Smooth muscle cell (in vitro differentiated cells): Measurements from ENCODE around the gene RNF213. TPM values are rescaled to one million over a fixed set of nuclear protein-coding genes. Genes with fewer than 3 reads are reported as not detected.

Source experiments
- DNase-seq: peaks from one replicate; lab custom pipeline; 2025; ENCODE audit not compliant: unreplicated experiment; lab: John Stamatoyannopoulos, UW
- H2AFZ ChIP-seq: fragments of 200-600 bp; sonication (generic); 2 replicates; pipeline ENCODE4 v1.6.0; 2016; ENCODE audit warnings: antibody characterized with exemption, low read depth, mild to moderate bottlenecking
- H3F3A ChIP-seq: fragments of 200-600 bp; sonication (generic); 2 replicates; pipeline ENCODE4 v1.6.0; 2017; ENCODE audit warnings: antibody characterized with exemption, low read depth
- H3K27ac ChIP-seq: fragments of 200-600 bp; sonication (generic); 2 replicates; pipeline ENCODE4 v1.5.1; 2016; ENCODE audit warnings: low read depth, mild to moderate bottlenecking
- H3K27me3 ChIP-seq: fragments of 200-600 bp; sonication (generic); 2 replicates; pipeline ENCODE4 v1.6.1; 2016; ENCODE audit warnings: low read depth, mild to moderate bottlenecking
- H3K36me3 ChIP-seq: fragments of 200-600 bp; sonication (generic); 2 replicates; pipeline ENCODE4 v1.5.1; 2016; ENCODE audit warnings: low read depth
- H3K4me1 ChIP-seq: fragments of 200-600 bp; sonication (generic); 2 replicates; pipeline ENCODE4 v1.5.1; 2016; ENCODE audit warnings: low read depth
- H3K4me2 ChIP-seq: fragments of 200-600 bp; sonication (generic); 2 replicates; pipeline ENCODE4 v1.6.0; 2016; ENCODE audit warnings: mild to moderate bottlenecking
- H3K4me3 ChIP-seq: fragments of 200-600 bp; sonication (generic); 2 replicates; pipeline ENCODE4 v1.5.1; 2016; ENCODE audit warnings: mild to moderate bottlenecking
- H3K79me2 ChIP-seq: fragments of 200-600 bp; sonication (generic); 2 replicates; pipeline ENCODE4 v1.6.0; 2016; ENCODE audit warnings: low read depth, mild to moderate bottlenecking
- H3K9ac ChIP-seq: fragments of 200-600 bp; sonication (generic); 2 replicates; pipeline ENCODE4 v1.6.0; 2016; ENCODE audit warnings: low read depth
- H3K9me3 ChIP-seq: fragments of 200-600 bp; sonication (generic); replicated peaks from 2 replicates; pipeline ENCODE4 v1.5.1; 2016; ENCODE audit warnings: low read depth
- H4K20me1 ChIP-seq: fragments of 200-600 bp; sonication (generic); 2 replicates; pipeline ENCODE4 v1.6.0; 2016; ENCODE audit warnings: low read depth
- WGBS: methylation state at CpG from one replicate; pipeline ENCODE4 v1.1.7; 2016; ENCODE audit warnings: low lambda C conversion rate; 5-methylcytosine and 5-hydroxymethylcytosine counted together
- polyA plus RNA-seq: library from polyadenylated mRNA; unstranded; fragments of >200 nt; fragmentation: Nextera tagmentation; extraction: Ambion mirVana; gene quantifications from 2 replicates; pipeline ENCODE4 v1.2.1, GENCODE V29; 2016
- total RNA-seq: library from RNA; depleted of rRNA; stranded (reverse); fragments of >200 nt; gene quantifications from 2 replicates; pipeline ENCODE4 v1.2.3, GENCODE V29; 2014
- TF ChIP-seq, protein P1 (sequence below): fragments of 200-600 bp; sonication (generic); IDR thresholded peaks from 2 replicates; pipeline ENCODE4 v1.5.1; 2017; ENCODE audit warnings: borderline replicate concordance, mild to moderate bottlenecking, antibody characterized with exemption; ENCODE audit not compliant: insufficient read depth, poor library complexity, severe bottlenecking

RNF213 gene
- total and polyA plus RNA-seq, 2 experiments from 2014 or later, result 12.8 to 43.0 TPM

DNA sequence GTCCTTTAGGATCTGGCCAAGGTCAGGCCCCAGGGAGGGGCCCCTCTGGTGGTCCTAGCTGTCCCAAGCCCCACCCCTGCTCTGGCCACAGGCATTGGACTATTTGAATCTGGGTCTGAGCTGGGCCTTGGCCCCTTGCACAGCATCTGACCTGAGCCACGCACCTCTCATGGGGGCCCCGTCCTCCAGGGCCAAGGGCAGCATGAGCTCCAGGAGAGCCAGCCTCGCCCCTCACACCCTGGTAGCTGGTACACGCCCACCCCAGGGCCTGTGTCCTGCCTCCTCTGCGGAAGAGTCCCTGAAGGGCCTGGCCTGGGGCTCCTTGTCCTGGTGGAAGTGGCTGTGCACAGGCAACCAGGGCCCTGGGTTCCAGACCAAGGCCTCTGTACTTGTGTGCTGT is 178.2 kb downstream of the RNF213 start:
- no peak overlapping the region for H3K4me3 ChIP-seq
- no peak overlapping the region for H2AFZ ChIP-seq
- no peak overlapping the region for H3K9ac ChIP-seq
- H3K4me1 ChIP-seq, result no peaks in the 10 kb centered on the region
- peaks cover 10% of the 10 kb centered on the region for H3K27me3 ChIP-seq
- DNase-seq, result no peak
- H3K79me2 ChIP-seq, result no peaks in the 10 kb centered on the region
- H3K36me3 ChIP-seq, result no peaks in the 10 kb centered on the region
- no peak overlapping the region for H3K4me2 ChIP-seq
- H4K20me1 ChIP-seq, result peaks cover 66% of the 10 kb centered on the region
- H3F3A ChIP-seq, result no peaks in the 10 kb centered on the region
- TF ChIP-seq, protein P1, sequence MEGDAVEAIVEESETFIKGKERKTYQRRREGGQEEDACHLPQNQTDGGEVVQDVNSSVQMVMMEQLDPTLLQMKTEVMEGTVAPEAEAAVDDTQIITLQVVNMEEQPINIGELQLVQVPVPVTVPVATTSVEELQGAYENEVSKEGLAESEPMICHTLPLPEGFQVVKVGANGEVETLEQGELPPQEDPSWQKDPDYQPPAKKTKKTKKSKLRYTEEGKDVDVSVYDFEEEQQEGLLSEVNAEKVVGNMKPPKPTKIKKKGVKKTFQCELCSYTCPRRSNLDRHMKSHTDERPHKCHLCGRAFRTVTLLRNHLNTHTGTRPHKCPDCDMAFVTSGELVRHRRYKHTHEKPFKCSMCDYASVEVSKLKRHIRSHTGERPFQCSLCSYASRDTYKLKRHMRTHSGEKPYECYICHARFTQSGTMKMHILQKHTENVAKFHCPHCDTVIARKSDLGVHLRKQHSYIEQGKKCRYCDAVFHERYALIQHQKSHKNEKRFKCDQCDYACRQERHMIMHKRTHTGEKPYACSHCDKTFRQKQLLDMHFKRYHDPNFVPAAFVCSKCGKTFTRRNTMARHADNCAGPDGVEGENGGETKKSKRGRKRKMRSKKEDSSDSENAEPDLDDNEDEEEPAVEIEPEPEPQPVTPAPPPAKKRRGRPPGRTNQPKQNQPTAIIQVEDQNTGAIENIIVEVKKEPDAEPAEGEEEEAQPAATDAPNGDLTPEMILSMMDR, result no peak
- no peak overlapping the region for H3K27ac ChIP-seq
- H3K9me3 ChIP-seq, result no peaks in the 10 kb centered on the region
- 93% methylated on average over 5 of the region's 5 CpGs for WGBS

DNA sequence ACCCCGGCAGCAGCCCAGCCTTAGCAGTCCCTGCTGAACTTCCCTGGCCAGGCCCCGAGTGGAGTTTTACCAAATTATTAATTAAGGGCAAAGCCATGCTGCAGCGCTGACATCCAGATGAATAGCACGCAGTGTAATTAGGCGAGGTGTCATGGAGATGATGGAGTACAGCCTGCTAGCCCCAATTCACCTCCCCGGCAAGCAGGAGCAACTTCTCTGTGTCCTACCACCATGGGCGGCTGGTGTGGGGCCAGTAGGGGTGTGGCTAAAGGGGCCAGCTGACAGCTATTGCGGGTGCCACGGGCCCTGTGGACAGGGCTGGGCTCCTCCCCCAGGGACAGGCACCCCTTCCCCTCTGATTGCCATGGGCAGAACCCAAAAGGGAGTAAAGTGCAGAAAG is 178.8 kb downstream of the RNF213 start:
- no peak for DNase-seq
- Histone ChIP-seq H2AFZ (no peak overlapping the region), H3K4me3 (no peak overlapping the region), H3K79me2 (no peaks in the 10 kb centered on the region), H3K27me3 (peaks cover 11% of the 10 kb centered on the region), H3F3A (no peaks in the 10 kb centered on the region), H3K4me1 (no peaks in the 10 kb centered on the region), H3K9ac (no peak overlapping the region), H3K9me3 (no peaks in the 10 kb centered on the region), H3K27ac (no peak overlapping the region), H4K20me1 (peaks cover 66% of the 10 kb centered on the region), H3K36me3 (no peaks in the 10 kb centered on the region), H3K4me2 (no peak overlapping the region)
- 89% methylated on average over 9 of the region's 9 CpGs for WGBS
- TF ChIP-seq, protein P1, result no peak

DNA sequence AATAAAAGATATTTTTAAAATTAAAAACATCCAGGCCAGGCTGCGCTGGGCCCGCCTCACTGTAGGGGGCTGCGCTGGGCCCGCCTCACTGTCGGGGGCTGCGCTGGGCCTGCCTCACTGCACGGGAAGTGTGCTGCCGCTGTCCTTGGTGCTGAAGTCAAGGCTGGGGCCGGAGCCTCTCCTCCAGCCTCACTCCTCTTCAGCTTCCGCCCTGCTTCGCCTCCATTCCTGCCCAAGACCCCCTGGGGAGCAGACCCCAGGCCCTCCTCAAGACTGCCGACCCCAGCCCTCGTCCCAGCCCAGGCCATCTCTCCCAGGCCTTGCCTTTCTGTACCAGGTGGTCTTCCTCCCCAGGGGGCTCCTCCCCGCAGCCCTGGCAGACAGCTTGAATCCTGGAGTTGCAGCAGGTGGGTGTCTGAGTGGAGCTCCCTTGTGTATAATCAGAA is 180.5 kb downstream of the RNF213 start:
- no peak overlapping the region for H3K4me2 ChIP-seq
- H3K27me3 ChIP-seq, result peaks cover 11% of the 10 kb centered on the region
- peak; percentile 26 for DNase-seq
- H3K79me2 ChIP-seq, result no peaks in the 10 kb centered on the region
- H3K4me1 ChIP-seq, result no peaks in the 10 kb centered on the region
- no peaks in the 10 kb centered on the region for H3K9me3 ChIP-seq
- no peak overlapping the region for H2AFZ ChIP-seq
- peaks cover 76% of the 10 kb centered on the region for H4K20me1 ChIP-seq
- no peak overlapping the region for H3K4me3 ChIP-seq
- TF ChIP-seq, protein P1, result no peak
- H3K9ac ChIP-seq, result no peak overlapping the region
- no peak overlapping the region for H3K27ac ChIP-seq
- H3K36me3 ChIP-seq, result no peaks in the 10 kb centered on the region
- WGBS, result 17% methylated on average over 14 of the region's 14 CpGs
- no peaks in the 10 kb centered on the region for H3F3A ChIP-seq

GRCh38 chr17:80441598-80442322 is 181.1 kb downstream of the RNF213 start:
- no peak for DNase-seq
- 88% methylated on average over 14 of the region's 14 CpGs for whole genome bisulfite sequencing
- Histone ChIP-seq H3K4me1 (no peaks in the 10 kb centered on the region), H3K9me3 (no peaks in the 10 kb centered on the region), H4K20me1 (peaks cover 76% of the 10 kb centered on the region), H3K4me3 (no peak overlapping the region), H3F3A (no peaks in the 10 kb centered on the region), H3K27me3 (peaks cover 11% of the 10 kb centered on the region), H3K36me3 (no peaks in the 10 kb centered on the region), H3K9ac (no peak overlapping the region), H3K79me2 (no peaks in the 10 kb centered on the region), H3K27ac (no peak overlapping the region), H2AFZ (no peak overlapping the region), H3K4me2 (no peak overlapping the region)
- TF ChIP-seq, protein P1, result no peak
